ENCODE data around the gene APP.

The APP gene

GRCh38 chr21:26179501-26179900 lies 8.9 kb upstream of the APP start:
- no peak overlapping the region for H3K4me3 ChIP-seq (ENCODE audit: low read depth, low read length)
- TF ChIP-seq, protein P1, sequence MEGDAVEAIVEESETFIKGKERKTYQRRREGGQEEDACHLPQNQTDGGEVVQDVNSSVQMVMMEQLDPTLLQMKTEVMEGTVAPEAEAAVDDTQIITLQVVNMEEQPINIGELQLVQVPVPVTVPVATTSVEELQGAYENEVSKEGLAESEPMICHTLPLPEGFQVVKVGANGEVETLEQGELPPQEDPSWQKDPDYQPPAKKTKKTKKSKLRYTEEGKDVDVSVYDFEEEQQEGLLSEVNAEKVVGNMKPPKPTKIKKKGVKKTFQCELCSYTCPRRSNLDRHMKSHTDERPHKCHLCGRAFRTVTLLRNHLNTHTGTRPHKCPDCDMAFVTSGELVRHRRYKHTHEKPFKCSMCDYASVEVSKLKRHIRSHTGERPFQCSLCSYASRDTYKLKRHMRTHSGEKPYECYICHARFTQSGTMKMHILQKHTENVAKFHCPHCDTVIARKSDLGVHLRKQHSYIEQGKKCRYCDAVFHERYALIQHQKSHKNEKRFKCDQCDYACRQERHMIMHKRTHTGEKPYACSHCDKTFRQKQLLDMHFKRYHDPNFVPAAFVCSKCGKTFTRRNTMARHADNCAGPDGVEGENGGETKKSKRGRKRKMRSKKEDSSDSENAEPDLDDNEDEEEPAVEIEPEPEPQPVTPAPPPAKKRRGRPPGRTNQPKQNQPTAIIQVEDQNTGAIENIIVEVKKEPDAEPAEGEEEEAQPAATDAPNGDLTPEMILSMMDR (IDR thresholded peaks at IDR 0.05; ENCODE audit: insufficient read depth, low read length, missing control alignments), result no peak
- no peak for DNase-seq (ENCODE audit: low read depth, low spot score)
- CTCF ChIA-PET, result interaction anchor here (0.7 kb wide), 1 partner anchor 8 kb away, joined by 3 read pairs; no protein-coding TSS in a partner anchor
- POLR2A ChIA-PET, result no interaction called here

DNA sequence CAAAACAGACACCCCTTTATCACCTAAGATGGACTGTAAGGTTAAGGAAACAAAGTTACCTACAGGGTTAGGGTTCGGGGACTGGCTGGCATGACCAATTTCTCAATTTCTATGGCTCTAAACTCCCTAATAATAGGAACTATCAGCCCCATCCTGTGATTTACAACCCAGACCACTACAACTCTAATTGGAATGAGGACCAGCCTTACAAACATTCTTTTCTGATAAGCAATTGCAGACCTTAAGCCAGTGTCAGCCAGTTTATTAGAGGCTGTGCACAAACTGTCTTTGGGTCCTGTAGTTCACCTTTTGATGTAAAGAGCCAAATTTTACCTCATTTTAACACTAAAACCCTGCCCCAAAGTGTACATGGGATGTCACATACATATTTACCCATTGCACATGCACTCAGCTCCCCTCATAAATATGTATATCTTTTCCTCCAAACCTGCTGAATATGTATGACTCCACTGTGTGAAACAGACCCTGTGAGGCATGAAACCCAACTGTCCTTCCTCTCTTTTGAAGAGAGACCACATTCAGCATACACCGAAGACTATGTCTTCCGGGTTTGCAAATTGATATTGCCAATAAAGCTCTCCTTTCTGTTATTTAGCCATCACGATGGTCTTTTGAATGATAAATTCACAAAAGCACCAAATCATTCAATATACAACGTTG lies 7.3 kb upstream of the APP start:
- TF ChIP-seq, protein P1 (IDR thresholded peaks at IDR 0.05; ENCODE audit: insufficient read depth, low read length, missing control alignments), result no peak
- H3K4me3 ChIP-seq (ENCODE audit: low read depth, low read length), result no peak overlapping the region
- DNase-seq (ENCODE audit: low read depth, low spot score), result no peak
- POLR2A ChIA-PET, result interaction anchor here (0.8 kb wide), 1 partner anchor 50 kb away, joined by 3 read pairs; no protein-coding TSS in a partner anchor
- CTCF ChIA-PET, result interaction anchor here (1.0 to 1.6 kb wide), 2 partner anchors 295 to 537 kb away, joined by 4 to 5 read pairs; no protein-coding TSS in a partner anchor

DNA sequence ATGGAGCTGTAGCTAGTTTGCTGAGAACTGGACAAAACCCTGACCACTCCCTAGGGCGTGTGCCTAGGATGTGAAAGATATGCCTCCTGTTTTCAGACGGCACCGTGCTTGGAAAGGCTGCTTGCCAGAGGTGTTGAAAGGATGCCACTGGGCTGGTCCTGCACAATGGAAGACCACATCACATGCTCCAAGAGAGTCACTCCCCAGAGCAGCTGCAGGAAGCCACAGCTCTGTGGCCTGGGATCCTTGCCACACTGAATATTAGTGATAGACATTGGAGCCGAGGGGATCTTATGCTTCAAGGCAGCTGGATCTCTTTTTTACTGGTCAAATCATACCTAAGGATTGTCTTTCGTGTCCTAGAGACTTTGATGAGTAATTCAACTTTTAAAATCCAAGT lies 6.6 kb upstream of the APP start:
- no peak for DNase-seq (ENCODE audit: low read depth, low spot score)
- no peak overlapping the region for H3K4me3 ChIP-seq (ENCODE audit: low read depth, low read length)
- ChIA-PET CTCF (interaction anchor here (1.0 to 2.8 kb wide), 3 partner anchors 10 to 538 kb away, joined by 4 to 10 read pairs (median 5); no protein-coding TSS in a partner anchor), POLR2A (interaction anchor here (0.8 kb wide), 1 partner anchor 49 kb away, joined by 3 read pairs; no protein-coding TSS in a partner anchor)
- TF ChIP-seq, protein P1 (IDR thresholded peaks at IDR 0.05; ENCODE audit: insufficient read depth, low read length, missing control alignments), result no peak

DNA sequence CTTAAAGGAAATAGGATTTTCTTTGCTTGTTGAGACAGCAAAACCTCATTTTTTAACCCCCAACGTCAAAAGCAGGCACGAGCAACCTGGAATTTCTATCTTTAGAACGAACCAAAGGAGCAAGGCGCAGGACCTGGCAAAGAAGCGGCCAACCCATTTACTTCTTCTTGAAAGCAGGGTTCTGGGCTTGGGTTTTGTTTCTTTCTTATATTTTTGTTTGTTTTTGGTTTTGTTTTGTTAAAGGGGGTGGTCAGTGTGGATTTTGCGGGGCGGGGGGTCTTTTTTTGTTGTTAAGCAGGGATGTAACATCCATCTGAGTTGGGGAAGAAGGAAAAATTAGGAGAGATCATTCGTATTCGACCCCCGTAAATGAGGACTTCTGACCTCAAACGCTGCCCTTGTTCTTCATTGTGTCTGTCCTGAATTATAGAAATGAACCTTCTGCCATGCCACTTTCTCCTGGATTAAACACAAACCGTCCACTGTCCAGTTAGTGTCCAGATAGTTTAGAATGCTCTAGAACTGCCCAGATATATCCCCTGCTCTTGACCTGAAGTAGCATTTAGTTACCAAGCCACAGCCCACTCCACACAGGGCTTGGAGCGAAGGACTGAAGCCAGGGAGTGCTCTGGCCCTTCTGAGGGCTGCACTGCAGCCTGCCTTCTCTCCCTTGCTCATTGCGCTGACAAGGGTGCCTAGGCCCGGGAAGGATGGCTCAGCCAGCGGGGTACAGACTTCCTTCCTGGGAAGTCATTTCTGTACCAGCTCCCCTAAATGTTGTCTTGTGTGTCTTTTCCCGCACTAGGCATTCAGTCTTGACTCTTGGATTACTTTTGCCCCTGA lies 909 bp upstream of the APP start:
- TF ChIP-seq, protein P1 (IDR thresholded peaks at IDR 0.05; ENCODE audit: insufficient read depth, low read length, missing control alignments), result no peak
- POLR2A ChIA-PET, result interaction anchor here (0.7 kb wide), 1 partner anchor 91 kb away, joined by 5 read pairs; no protein-coding TSS in a partner anchor
- CTCF ChIA-PET, result interaction anchor here (0.6 to 9.2 kb wide), 27 partner anchors 9 to 584 kb away, joined by 3 to 94 read pairs (median 3); no protein-coding TSS in a partner anchor
- DNase-seq (ENCODE audit: low read depth, low spot score), result no peak
- H3K4me3 ChIP-seq (ENCODE audit: low read depth, low read length), result peak overlapping the region; percentile 87

DNA sequence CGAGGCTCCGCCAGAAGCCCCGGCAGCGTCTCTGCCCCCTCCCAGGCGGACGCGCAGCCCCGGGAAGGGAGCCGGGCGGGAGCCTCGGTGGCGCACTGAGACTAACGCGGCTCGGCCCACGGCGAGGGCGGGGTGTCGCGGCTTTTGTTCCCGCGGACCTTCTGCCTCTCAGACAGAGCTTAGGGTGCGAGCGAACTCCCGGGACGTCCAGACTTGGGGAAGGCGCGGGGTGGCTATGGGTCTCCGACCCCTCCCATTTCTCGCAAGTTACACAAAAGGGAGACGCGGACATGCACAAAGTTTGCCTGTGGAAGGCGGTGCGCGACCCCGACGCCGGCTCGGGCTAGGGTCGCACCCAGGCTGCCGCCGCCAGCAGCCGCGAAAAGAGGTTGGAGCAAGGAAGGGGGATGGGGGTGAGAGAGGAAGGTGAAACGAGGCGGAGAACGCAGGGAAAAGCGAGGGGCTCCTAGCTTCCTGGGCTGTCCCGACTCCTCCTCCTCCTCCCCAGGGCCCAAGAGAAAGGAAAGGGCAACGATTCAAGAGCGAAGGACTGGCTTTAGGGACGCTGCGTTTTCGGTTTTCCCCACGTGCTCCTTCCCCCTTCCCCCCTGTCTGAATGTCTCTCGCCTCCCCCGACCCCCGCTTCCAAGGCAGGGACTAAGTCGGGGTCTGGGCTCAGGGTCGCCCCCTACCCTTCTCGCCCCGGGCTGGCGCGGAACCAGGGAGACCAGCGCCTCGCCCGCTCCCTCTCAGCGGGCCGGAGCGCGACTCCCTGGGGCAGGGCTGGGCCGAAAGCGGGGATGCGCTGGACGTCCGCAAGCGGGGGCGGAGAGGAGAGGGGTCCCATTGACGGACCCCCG lies 729 bp downstream of the APP start:
- DNase-seq (ENCODE audit: low read depth, low spot score), result no peak
- CTCF ChIA-PET, result interaction anchor here (0.8 to 9.2 kb wide), 22 partner anchors 13 to 548 kb away, joined by 3 to 94 read pairs (median 4); no protein-coding TSS in a partner anchor
- POLR2A ChIA-PET, result interaction anchor here (0.7 to 1.5 kb wide), 4 partner anchors 11 to 235 kb away, joined by 3 to 5 read pairs (median 3); no protein-coding TSS in a partner anchor
- TF ChIP-seq, protein P1 (IDR thresholded peaks at IDR 0.05; ENCODE audit: insufficient read depth, low read length, missing control alignments), result no peak
- peak overlapping the region; percentile 87 for H3K4me3 ChIP-seq (ENCODE audit: low read depth, low read length)
